Upper lobe of right lung (tissue), 1 donor: Measurements from ENCODE around the gene TBC1D22A. TPM values are rescaled to one million over a fixed set of nuclear protein-coding genes. Genes with fewer than 3 reads are reported as not detected.

Experiments
- ATAC-seq: fragments of 200-7000 bp; cut with Tn5 transposase; one replicate; pipeline ENCODE4 v1.9.1; 2020; ENCODE audit warnings: mild to moderate bottlenecking, moderate library complexity
- DNase-seq: peaks from one replicate; pipeline ENCODE4 v3.0.0-alpha.2; 2020
- H3K27ac ChIP-seq: fragments of 200-600 bp; one replicate; pipeline ENCODE4 v1.8.0; 2022
- H3K27me3 ChIP-seq: fragments of 200-600 bp; one replicate; pipeline ENCODE4 v1.8.0; 2022; ENCODE audit warnings: mild to moderate bottlenecking
- H3K36me3 ChIP-seq: fragments of 200-600 bp; one replicate; pipeline ENCODE4 v1.8.0; 2022
- H3K4me1 ChIP-seq: fragments of 200-600 bp; one replicate; pipeline ENCODE4 v1.8.0; 2022
- H3K4me3 ChIP-seq: fragments of 200-600 bp; one replicate; pipeline ENCODE4 v1.8.0; 2022; ENCODE audit warnings: mild to moderate bottlenecking
- H3K9me3 ChIP-seq: fragments of 200-600 bp; one replicate; pipeline ENCODE4 v1.8.0; 2022
- CTCF ChIP-seq: fragments of 200-600 bp; IDR thresholded peaks from one replicate; pipeline ENCODE4 v1.8.0; 2022; ENCODE audit warnings: antibody characterized with exemption
- intact Hi-C: fragments of 100-400 bp; cut with DNase I; formaldehyde crosslinking; loops from one replicate; pipeline ENCODE4 v1.11.0; 2022
- total RNA-seq: library from RNA; stranded (reverse); fragmentation: NEBNext Ultra II Directional; extraction: Animal tissue kit (Norgen Biotek cat#: 25700); gene quantifications from one replicate; pipeline ENCODE4 v1.2.1, GENCODE V29; 2021
- donor health status: DM: no; HTN: yes; CAD: no; lungs with severe emphysema.

Gene TBC1D22A
- total RNA-seq, 1 donor from 2014 or later = 31.3 TPM

GRCh38 chr22:46746192-46746591 lies 16.3 kb upstream of the TBC1D22A start:
- Histone ChIP-seq H3K27me3 (no peaks in the 10 kb centered on the region), H3K9me3 (no peaks in the 10 kb centered on the region), H3K36me3 (no peaks in the 10 kb centered on the region), H3K27ac (no peak overlapping the region), H3K4me3 (no peak overlapping the region), H3K4me1 (peaks cover 24% of the 10 kb centered on the region)
- DNase-seq = no peak
- no peak for TF ChIP-seq CTCF
- intact Hi-C loops = no loop called here
- ATAC-seq = no peak

GRCh38 chr22:46746620-46747019 lies 15.8 kb upstream of the TBC1D22A start:
- Histone ChIP-seq H3K4me1 (peaks cover 28% of the 10 kb centered on the region), H3K27me3 (no peaks in the 10 kb centered on the region), H3K36me3 (no peaks in the 10 kb centered on the region), H3K4me3 (no peak overlapping the region), H3K27ac (no peak overlapping the region), H3K9me3 (no peaks in the 10 kb centered on the region)
- DNase-seq = no peak
- no peak for TF ChIP-seq CTCF
- ATAC-seq = no peak
- intact Hi-C loops = no loop called here

GRCh38 chr22:46747646-46748045 lies 14.8 kb upstream of the TBC1D22A start:
- no peaks in the 10 kb centered on the region for H3K36me3 ChIP-seq
- no peak for DNase-seq
- no peak overlapping the region for H3K27ac ChIP-seq
- H3K9me3 ChIP-seq = no peaks in the 10 kb centered on the region
- no peaks in the 10 kb centered on the region for H3K27me3 ChIP-seq
- H3K4me3 ChIP-seq = no peak overlapping the region
- ATAC-seq = no peak
- peaks cover 28% of the 10 kb centered on the region for H3K4me1 ChIP-seq
- TF ChIP-seq CTCF = no peak
- intact Hi-C loops = no loop called here

- Histone ChIP-seq H3K27me3 (no peaks in the 10 kb centered on the region), H3K27ac (peak overlapping the region; percentile 31)
These were observed 14.1 kb upstream of the TBC1D22A start for GRCh38 chr22:46748206-46748907.

GRCh38 chr22:46748908-46749675 lies 13.4 kb upstream of the TBC1D22A start:
- no peak for TF ChIP-seq CTCF
- DNase-seq (peak; percentile 67), ATAC-seq (peak; percentile 33)
- Histone ChIP-seq H3K4me1 (peaks cover 35% of the 10 kb centered on the region), H3K27ac (peak overlapping the region; percentile 31), H3K27me3 (no peaks in the 10 kb centered on the region), H3K9me3 (no peaks in the 10 kb centered on the region), H3K4me3 (no peak overlapping the region), H3K36me3 (no peaks in the 10 kb centered on the region)
- intact Hi-C loops = no loop called here

More at GRCh38 chr22:46748206-46748907, 14.1 kb upstream of the TBC1D22A start:
- ATAC-seq = no peak
- intact Hi-C loops = no loop called here
- no peak for TF ChIP-seq CTCF
- Histone ChIP-seq H3K4me1 (peaks cover 28% of the 10 kb centered on the region), H3K36me3 (no peaks in the 10 kb centered on the region), H3K9me3 (no peaks in the 10 kb centered on the region), H3K4me3 (no peak overlapping the region)
- DNase-seq = no peak
